ENCODE measurements around the gene CCDC152.

CCDC152 gene

DNA sequence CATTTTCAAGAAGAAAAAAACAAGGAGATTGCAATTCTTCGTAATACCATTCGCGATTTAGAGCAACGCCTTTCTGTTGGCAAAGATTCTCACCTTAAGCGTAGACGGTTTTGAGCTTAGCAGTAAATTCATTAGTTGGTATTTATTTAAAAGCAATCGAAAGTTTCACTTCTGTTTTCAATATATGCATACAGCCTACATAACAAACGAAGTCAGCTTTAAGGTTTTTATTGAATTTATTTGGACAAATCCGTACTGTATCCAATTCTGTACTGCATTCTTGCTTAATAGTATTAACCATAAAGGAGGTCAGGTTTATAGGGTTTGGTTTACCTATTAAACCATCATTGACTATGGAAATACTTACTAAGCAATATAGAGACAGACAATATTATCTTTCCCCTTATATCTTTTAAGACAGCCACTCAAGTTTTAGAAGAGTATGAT is 43.1 kb downstream of the CCDC152 start:
- H3K79me2 ChIP-seq (ENCODE audit: insufficient read depth, low read length) = no peaks in the 10 kb centered on the region
- H3K4me1 ChIP-seq (ENCODE audit: insufficient read depth, low read length, poor library complexity, severe bottlenecking) = peaks cover 15% of the 10 kb centered on the region
- no peak for TF ChIP-seq EZH2phosphoT487 (IDR thresholded peaks at IDR 0.05; ENCODE audit: borderline replicate concordance)
- H2AFZ ChIP-seq (ENCODE audit: low read length) = no peak overlapping the region
- H3K36me3 ChIP-seq (ENCODE audit: insufficient read depth, low read length) = no peaks in the 10 kb centered on the region
- no peaks in the 10 kb centered on the region for H3K9me2 ChIP-seq (replicated peaks; ENCODE audit: low read depth, low read length)
- no peaks in the 10 kb centered on the region for H3K27me3 ChIP-seq (ENCODE audit: insufficient read depth, low read length, poor library complexity, severe bottlenecking)
- H3K4me3 ChIP-seq (ENCODE audit: low read length, poor library complexity, severe bottlenecking) = no peak overlapping the region
- no peak overlapping the region for H3K9ac ChIP-seq (ENCODE audit: low read depth, low read length, poor library complexity, severe bottlenecking)
- no peaks in the 10 kb centered on the region for H3K9me3 ChIP-seq (ENCODE audit: insufficient read depth, low read depth, low read length)
- no peaks in the 10 kb centered on the region for H3F3A ChIP-seq (ENCODE audit: low read depth)
- no peak overlapping the region for H3K4me2 ChIP-seq (ENCODE audit: low read depth, low read length, poor library complexity, severe bottlenecking)
- H4K20me1 ChIP-seq (ENCODE audit: insufficient read depth, low read length, poor library complexity, severe bottlenecking) = no peaks in the 10 kb centered on the region

DNA sequence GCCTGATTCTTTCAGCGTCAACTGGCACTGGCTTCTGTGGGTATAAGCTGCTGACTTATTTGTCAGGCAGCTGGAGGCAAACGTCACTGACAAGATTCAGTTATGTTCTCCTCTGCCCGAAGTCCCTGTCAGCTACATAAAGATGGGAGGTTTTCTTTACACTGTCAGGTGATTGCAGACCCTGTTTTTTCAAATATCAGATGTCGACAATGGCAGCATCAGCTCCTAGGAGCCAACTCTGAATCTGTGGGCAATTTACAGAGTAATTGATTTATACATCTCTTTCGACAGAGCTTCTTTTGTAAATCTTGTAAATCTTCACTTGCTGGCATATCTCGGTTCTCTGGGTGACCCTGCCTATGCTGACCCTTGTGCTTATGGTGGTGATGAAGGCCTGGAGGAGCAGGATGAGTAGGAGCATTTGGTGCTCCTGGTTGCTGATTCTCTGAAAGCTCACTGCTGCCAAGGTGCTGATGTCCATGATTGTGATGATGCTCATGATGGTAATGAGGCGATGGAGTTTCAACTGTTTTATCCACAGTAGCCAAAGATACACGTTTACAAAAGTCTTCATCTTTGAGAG is 44.2 kb downstream of the CCDC152 start:
- H3K9ac ChIP-seq (ENCODE audit: low read depth, low read length, poor library complexity, severe bottlenecking) = no peak overlapping the region
- no peaks in the 10 kb centered on the region for H4K20me1 ChIP-seq (ENCODE audit: insufficient read depth, low read length, poor library complexity, severe bottlenecking)
- H3K27me3 ChIP-seq (ENCODE audit: insufficient read depth, low read length, poor library complexity, severe bottlenecking) = no peaks in the 10 kb centered on the region
- H3K4me1 ChIP-seq (ENCODE audit: insufficient read depth, low read length, poor library complexity, severe bottlenecking) = peaks cover 15% of the 10 kb centered on the region
- no peaks in the 10 kb centered on the region for H3K9me2 ChIP-seq (replicated peaks; ENCODE audit: low read depth, low read length)
- TF ChIP-seq EZH2phosphoT487 (IDR thresholded peaks at IDR 0.05; ENCODE audit: borderline replicate concordance) = no peak
- TF ChIP-seq, protein P1, sequence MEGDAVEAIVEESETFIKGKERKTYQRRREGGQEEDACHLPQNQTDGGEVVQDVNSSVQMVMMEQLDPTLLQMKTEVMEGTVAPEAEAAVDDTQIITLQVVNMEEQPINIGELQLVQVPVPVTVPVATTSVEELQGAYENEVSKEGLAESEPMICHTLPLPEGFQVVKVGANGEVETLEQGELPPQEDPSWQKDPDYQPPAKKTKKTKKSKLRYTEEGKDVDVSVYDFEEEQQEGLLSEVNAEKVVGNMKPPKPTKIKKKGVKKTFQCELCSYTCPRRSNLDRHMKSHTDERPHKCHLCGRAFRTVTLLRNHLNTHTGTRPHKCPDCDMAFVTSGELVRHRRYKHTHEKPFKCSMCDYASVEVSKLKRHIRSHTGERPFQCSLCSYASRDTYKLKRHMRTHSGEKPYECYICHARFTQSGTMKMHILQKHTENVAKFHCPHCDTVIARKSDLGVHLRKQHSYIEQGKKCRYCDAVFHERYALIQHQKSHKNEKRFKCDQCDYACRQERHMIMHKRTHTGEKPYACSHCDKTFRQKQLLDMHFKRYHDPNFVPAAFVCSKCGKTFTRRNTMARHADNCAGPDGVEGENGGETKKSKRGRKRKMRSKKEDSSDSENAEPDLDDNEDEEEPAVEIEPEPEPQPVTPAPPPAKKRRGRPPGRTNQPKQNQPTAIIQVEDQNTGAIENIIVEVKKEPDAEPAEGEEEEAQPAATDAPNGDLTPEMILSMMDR (conservative IDR thresholded peaks at IDR 0.05; ENCODE audit: low read length) = no peak
- no peaks in the 10 kb centered on the region for H3K79me2 ChIP-seq (ENCODE audit: insufficient read depth, low read length)
- no peaks in the 10 kb centered on the region for H3K9me3 ChIP-seq (ENCODE audit: insufficient read depth, low read depth, low read length)
- no peaks in the 10 kb centered on the region for H3K36me3 ChIP-seq (ENCODE audit: insufficient read depth, low read length)
- H3K4me3 ChIP-seq (ENCODE audit: low read length, poor library complexity, severe bottlenecking) = no peak overlapping the region
- H3F3A ChIP-seq (ENCODE audit: low read depth) = no peaks in the 10 kb centered on the region
- no peak overlapping the region for H3K4me2 ChIP-seq (ENCODE audit: low read depth, low read length, poor library complexity, severe bottlenecking)
- no peak overlapping the region for H2AFZ ChIP-seq (ENCODE audit: low read length)

DNA sequence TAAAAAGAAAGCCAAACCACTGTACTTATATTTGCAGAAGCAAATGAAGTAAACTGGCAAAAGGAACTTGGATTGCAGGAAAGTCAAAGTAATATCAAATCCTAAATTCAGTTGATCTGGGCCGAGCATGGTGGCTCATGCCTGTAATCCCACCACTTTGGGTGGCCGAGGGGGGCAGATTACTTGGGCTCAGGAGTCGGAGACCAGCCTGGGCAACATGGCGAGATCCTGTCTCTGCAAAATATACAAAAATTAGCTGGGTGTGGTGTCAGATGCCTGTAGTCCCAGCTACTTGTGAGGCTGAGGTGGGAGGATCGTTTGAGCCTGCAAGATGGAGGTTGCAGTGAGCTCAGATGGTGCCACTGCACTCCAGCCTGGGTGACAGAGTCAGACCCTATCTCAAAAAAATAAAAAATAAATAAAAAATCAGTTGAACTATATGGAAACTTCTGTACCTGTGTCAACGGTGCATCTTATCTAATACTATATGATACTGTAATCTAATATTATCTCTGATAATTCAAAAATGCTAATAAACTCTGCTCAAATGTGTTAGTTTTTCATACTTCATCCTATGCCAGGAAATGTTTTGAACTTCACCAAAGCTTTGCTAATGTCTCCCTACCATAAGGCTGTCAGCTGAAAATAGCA is 45.0 kb downstream of the CCDC152 start:
- Histone ChIP-seq H3K79me2 (ENCODE audit: insufficient read depth, low read length) (no peaks in the 10 kb centered on the region), H3K27me3 (ENCODE audit: insufficient read depth, low read length, poor library complexity, severe bottlenecking) (no peaks in the 10 kb centered on the region), H4K20me1 (ENCODE audit: insufficient read depth, low read length, poor library complexity, severe bottlenecking) (no peaks in the 10 kb centered on the region), H3K9ac (ENCODE audit: low read depth, low read length, poor library complexity, severe bottlenecking) (no peak overlapping the region), H3K4me2 (ENCODE audit: low read depth, low read length, poor library complexity, severe bottlenecking) (no peak overlapping the region), H3K36me3 (ENCODE audit: insufficient read depth, low read length) (no peaks in the 10 kb centered on the region), H3K9me3 (ENCODE audit: insufficient read depth, low read depth, low read length) (no peaks in the 10 kb centered on the region), H2AFZ (ENCODE audit: low read length) (no peak overlapping the region), H3K9me2 (replicated peaks; ENCODE audit: low read depth, low read length) (no peaks in the 10 kb centered on the region), H3F3A (ENCODE audit: low read depth) (no peaks in the 10 kb centered on the region), H3K4me3 (ENCODE audit: low read length, poor library complexity, severe bottlenecking) (no peak overlapping the region), H3K4me1 (ENCODE audit: insufficient read depth, low read length, poor library complexity, severe bottlenecking) (peaks cover 15% of the 10 kb centered on the region)
- TF ChIP-seq, protein P1 (conservative IDR thresholded peaks at IDR 0.05; ENCODE audit: low read length) = no peak
- no peak for TF ChIP-seq EZH2phosphoT487 (IDR thresholded peaks at IDR 0.05; ENCODE audit: borderline replicate concordance)
